GM18507 (cell line): Measurements from ENCODE around the gene ANAPC7.
"Not testable (repeated sequence)": the region's sequence is repeated elsewhere in the genome, so short reads cannot be mapped to it uniquely, and the experiment has no call there.

Experiments
- DNase-seq: peaks from one replicate; pipeline ENCODE4 v3.0.0; 2011; ENCODE audit warnings: low read depth; ENCODE audit not compliant: insufficient read length; ENCODE audit errors: extremely low spot score
- FAIRE-seq: peaks from 2 replicates; lab custom pipeline; 2011; peaks lifted over from hg19 to GRCh38; lab: Jason Lieb, UNC

ANAPC7 gene

GRCh38 chr12:110403146-110403975 lies at the start of gene ANAPC7:
TSS of gene ANAPC7 (minus strand) at chr12:110403708. CDS start at chr12:110403627, 81 bp downstream.
- peak; percentile 88 for FAIRE-seq
- peak; percentile 86 for DNase-seq

DNA sequence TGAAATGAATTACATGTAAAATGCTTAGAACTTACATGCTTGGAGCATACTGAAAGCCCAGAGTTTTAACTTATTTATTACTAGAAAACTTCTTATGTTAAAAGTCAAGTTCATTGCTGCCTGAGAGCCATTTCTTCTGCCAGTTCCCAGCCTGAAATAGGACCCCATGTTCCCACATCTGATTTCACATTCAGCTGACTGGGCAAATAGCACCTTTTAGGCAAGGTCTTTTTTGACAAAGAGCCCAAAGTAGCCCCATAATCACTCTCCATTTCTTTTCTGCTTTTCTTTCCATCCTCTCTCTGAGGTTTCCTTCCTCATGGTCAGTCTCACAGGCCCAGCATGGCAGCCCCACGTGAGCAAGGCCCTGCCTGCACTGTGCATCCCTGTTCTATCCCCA lies 47.8 kb upstream of the ANAPC7 start:
- no peak for FAIRE-seq

DNA sequence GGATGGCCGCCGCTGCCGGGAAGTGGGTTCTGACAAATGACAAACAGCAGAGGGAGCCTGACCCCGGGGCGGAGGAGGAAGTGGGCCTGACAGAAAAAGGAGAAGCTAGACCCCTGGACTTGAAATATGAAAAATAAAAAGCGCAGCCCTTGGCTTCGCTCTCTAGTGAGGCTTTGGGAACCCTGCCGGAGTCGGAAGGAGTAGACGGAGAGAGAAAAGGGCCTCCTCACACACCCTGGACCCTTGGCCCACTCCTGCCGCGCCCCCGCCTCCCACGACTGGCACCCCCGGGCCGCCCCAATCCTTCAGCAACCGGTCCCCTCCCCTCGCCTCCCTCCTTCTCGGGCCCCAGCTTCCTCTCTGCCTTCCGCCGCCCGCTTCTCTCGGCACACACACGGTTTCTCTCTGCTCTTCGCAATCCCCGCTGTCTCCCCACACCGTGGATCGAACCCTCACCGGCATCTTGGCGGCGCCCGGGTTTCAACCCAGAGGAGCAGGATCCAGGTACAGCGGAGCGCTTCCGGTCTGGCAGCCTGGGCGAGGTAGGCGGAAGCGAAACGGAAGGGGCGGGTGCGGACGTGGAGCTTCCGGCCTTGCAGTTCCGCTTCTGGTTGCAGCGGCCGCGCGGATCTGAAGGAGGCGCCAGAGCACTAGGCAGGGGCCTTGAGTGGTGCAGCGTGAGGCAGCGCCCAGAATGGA lies 46.4 kb upstream of the ANAPC7 start, which contains the start of gene ARPC3:
ARPC3 (minus strand) TSS at position 539 of the 699 bp plus-strand sequence; CDS start at position 462, 77 bp downstream.
- DNase-seq (peak; percentile 86), FAIRE-seq (peak; percentile 93)

More for the DNA sequence above, 47.8 kb upstream of the ANAPC7 start:
- no peak for DNase-seq

- FAIRE-seq (no peak), DNase-seq (no peak)
These were observed 40.9 kb upstream of the ANAPC7 start for GRCh38 chr12:110444455-110444854.

DNA sequence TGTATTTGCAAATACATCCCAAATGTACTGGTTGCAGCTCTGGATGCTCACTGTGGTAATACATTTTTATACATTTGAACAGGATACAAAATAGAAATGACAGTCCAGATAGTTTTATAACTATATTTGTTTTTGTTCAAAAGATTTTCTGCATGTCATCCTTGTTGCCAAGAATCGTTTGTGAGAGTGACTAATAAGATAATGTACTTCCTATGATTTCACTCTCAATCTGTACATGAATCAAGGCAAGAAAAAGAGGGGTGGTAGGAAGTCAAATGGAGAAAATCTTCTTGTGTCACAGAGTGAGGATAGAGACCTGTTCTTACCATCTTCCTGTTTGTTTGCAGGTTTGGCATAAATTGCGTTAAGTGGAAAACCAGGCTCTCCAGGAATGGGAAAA lies 32.7 kb upstream of the ANAPC7 start:
- DNase-seq: no peak
- FAIRE-seq: no peak

- DNase-seq: no peak
- FAIRE-seq: no peak
These were observed 28.6 kb upstream of the ANAPC7 start for GRCh38 chr12:110431957-110432587.

DNA sequence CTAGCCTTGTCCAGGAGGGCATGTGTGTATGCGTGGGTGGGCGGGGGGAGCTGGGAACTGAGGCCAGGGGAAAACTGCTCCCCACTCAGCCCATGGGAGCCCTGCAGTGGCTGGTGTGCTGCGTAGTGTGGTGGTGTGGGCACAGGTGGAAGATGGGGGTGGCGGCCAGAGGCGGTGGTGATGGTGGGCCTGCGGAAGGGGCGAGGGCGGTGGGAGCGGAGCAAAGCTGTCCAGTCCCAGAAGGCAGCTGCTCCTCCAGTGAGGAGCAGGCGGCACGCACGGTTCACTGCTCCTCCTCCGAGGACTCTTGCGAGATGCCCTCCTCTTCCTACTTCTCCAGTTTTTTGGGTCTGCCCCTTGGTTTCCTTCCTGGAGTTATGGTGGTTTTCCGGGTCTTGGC lies 26.2 kb upstream of the ANAPC7 start:
- DNase-seq, FAIRE-seq: not testable (repeated sequence)

DNA sequence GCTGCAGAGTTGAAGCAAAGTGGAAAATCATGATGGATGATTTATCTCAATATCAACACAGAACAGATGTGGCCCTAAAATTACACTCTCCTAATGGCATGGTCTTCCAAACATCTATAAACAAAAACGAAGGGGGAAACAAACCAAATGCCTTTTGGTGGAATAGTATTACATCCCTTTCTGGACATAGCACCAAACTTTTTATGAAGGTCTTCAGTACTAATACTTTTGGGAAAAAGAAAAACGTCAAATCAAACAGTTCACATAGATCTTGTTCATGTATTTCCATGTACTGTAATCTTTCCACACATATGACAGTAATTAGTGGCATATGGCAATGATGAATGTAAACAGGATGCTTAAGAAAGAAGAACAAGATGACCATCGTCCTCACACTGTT lies 22.9 kb upstream of the ANAPC7 start:
- FAIRE-seq (no peak), DNase-seq (no peak)

DNA sequence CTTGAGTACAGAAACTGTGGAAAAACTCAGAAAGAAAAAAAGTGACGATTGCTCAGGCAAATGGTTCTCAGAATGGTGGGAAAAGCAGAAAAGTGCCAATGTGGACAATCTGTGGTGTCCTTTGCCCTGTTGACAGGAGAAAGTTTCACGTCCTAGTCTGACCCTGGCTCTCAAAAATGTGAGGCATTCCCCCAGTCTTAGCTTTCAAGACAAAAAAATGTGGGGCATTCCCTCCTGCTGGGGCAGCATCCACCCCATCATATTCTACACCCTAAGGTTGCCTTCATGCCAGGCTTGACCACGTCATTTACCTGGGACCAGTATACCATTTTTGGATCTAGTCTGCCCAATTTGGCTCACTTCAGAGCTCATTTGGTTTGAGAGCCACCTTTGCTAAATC lies 20.7 kb upstream of the ANAPC7 start:
- DNase-seq (no peak), FAIRE-seq (no peak)

DNA sequence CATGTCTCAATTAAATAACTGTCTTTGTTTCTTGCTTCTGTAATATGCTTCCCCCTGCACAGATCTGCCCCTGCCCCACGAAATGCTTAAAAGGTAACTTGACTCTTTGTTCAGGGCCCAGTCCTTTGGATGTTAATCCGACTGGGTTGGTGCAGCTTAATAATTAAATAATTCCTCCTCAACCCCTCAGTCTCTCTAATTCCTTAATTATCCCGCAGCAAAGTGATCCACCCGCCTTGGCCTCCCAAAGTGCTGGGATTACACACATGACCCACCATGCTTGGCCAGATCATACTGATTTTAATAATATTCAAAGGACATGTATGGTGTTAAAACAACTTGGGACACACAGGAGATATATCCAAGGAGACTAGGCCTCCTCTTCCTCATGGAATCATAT lies 18.2 kb upstream of the ANAPC7 start:
- DNase-seq: no peak

DNA sequence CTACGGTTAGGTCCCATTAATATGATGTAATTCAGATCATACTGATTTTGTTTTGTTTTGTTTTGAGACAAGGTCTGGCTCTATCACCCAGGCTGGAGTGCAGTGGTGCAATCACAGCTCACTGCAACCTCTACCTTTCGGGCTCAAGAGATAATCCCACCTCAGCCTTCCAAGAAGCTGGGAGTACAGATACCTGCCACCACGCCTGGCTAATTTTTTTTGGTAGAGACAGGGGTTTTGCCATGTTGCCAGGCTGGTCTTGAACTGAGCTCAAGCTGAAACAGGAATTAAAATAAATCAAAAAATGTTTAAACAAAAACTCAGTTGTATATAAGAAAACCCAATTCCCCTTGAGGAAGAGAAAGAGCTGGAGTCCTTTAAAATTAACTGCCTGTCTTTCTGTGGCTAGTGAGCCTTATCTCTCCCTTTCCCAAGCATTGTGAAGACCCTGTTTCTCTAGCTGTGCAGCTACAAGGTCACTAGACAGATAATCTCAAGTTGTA lies 17.7 kb upstream of the ANAPC7 start:
- no peak for DNase-seq
- no peak for FAIRE-seq

More for the DNA sequence above, 18.2 kb upstream of the ANAPC7 start:
- FAIRE-seq: no peak

- FAIRE-seq, DNase-seq: not testable (repeated sequence)
These were observed 17.1 kb upstream of the ANAPC7 start for GRCh38 chr12:110420644-110421043.

- FAIRE-seq, DNase-seq: not testable (repeated sequence)
These were observed 13.6 kb upstream of the ANAPC7 start for GRCh38 chr12:110417113-110417512.

- DNase-seq, FAIRE-seq: not testable (repeated sequence)
These were observed 6.6 kb upstream of the ANAPC7 start for GRCh38 chr12:110410086-110410485.

- not testable (repeated sequence) for FAIRE-seq, DNase-seq
These were observed 1.7 kb upstream of the ANAPC7 start for GRCh38 chr12:110405126-110405662.

DNA sequence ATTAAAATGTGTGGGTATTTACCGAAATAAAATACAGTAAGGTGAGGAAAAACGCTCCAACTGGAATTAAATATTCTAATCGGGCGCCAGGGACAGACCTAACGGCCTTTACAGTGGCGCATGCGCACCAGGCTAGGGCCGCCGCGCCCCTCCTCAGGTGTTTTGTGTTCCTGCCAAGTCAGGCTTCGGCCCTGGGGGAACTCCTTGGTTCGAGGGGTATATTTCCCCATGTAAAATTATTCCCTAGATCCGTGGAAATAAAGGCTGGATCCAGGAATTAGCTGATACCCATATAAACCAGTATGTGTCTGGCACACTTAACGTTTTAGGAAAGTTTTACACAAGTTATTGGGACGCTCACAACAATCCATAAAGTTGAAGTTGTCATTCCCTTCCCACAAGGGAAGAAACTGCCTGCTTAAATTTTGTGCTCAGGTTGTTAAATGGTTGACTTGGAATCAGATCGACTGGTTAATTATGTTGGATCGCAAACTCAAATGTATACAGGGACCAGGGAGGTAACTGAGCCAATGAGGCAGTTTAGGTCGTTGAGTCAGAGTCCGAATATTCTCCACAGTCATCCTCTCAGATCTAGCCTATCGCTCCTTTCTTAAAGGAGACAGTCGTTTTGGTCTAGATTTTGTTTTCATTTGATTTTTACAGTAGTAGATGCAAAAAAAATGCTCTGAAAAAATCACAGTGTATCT lies 621 bp upstream of the ANAPC7 start:
- DNase-seq (peak; percentile 73), FAIRE-seq (peak; percentile 38)

GRCh38 chr12:110382683-110383082 lies 20.8 kb downstream of the ANAPC7 start:
- FAIRE-seq: no peak
- no peak for DNase-seq

DNA sequence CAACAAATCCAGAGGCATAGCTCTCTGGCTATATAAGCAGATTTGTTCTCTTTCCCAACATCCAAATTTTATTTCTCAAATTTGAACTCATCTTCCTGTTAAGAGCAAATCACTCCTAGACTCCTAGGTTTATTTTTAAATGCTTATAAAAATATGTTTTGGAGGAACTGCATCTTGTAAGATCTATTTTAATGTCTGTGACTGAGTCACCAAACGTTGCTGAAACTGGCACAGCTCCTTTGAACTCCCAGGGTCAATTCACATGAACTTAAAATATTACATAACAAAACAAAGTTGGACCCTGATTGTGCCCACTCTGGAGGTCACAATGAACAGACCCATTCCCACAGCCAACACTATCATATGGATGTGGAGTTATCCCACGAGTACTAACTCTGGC lies 23.9 kb downstream of the ANAPC7 start:
- DNase-seq (no peak), FAIRE-seq (no peak)

GRCh38 chr12:110379197-110379596 lies 24.3 kb downstream of the ANAPC7 start:
- FAIRE-seq: no peak
- DNase-seq: no peak
